ENCODE results near the gene CCT8L2.
"Not testable (repeated sequence)": the region's sequence is repeated elsewhere in the genome, so short reads cannot be mapped to it uniquely, and the experiment has no call there.

- not testable (repeated sequence) for TF ChIP-seq CTCF (IDR thresholded peaks at IDR 0.05; ENCODE audit: low read length); EZH2 (IDR thresholded peaks at IDR 0.05; ENCODE audit: borderline replicate concordance, low read length)
These were observed 11.8 kb upstream of the CCT8L2 start for GRCh38 chr22:16604257-16604998.

Data from OCI-LY1 (cell line).